Stimulated activated CD8-positive, alpha-beta memory T cell treated with anti-CD3 and anti-CD28 coated beads, Interleukin-4, amount 100 ng/mL, for 4 hours (primary cell): ENCODE results near the gene IGFBPL1.

Experiments used
- DNase-seq, 2 donors: peaks; one replicate each; pipeline ENCODE4 v3.0.0-alpha.2; 2020; ENCODE audit warnings: low read depth in 2 of 2, low spot score in 1 of 2

Gene IGFBPL1

GRCh38 chr9:38357350-38358114 is 66.7 kb downstream of the IGFBPL1 start:
- no peak for DNase-seq

- no peak for DNase-seq
Observed at GRCh38 chr9:38356851-38357250, 67.4 kb downstream of the IGFBPL1 start.
